Gastroesophageal sphincter (tissue), 3 donors: Measurements from ENCODE around the gene KCNC3.

Source experiments
- POLR2A ChIP-seq, 2 donors: fragments of 450-650 bp; IDR thresholded peaks; one replicate each; pipeline ENCODE4 v1.6.1; 2017; ENCODE audit warnings: antibody characterized with exemption in 2 of 2, mild to moderate bottlenecking in 2 of 2, moderate library complexity in 1 of 2
- TF ChIP-seq, protein P1 (sequence below), 4 experiments: fragments of 200-600 bp in 2 of 4; fragments of 450-650 bp in 2 of 4; sonication (generic) in 1 of 4; IDR thresholded peaks; one replicate each; pipeline ENCODE4 v1.5.1; 2017 to 2019; ENCODE audit warnings: antibody characterized with exemption in 4 of 4, mild to moderate bottlenecking in 2 of 4, moderate library complexity in 2 of 4

DNA sequence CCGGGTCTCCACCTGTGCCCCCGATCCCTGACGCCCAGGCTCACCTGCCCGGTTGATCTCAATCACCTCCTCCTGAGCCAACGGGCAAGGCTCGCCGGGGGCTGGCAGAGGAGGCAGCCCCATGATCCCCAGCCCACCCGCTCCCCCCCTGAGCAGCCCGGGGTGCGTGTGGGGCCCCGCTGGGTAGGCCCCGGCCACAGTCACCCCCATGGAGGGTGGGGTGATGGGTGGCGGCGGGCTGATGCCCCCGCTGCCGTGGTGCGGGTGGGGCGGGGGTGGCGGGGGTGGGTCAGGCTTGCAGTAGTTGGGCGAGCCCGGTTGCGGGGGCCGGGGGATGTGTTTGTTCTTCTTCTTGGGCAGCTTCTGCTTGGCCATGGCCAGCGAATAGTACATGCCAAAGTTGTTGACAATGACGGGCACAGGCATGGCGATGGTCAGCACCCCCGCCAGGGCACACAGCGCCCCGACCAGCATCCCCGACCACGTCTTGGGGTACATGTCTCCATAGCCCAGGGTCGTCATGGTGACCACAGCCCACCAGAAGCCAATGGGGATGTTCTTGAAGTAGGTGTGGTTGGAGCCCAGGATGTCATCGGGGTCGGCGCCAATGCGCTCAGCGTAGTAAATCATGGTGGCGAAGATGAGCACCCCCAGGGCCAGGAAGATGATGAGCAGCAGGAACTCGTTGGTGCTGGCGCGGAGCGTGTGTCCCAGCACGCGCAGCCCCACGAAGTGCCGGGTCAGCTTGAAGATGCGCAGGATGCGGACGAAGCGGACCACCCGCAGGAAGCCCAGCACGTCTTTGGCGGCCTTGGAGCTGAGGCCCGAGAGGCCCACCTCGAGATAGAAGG, 6.0 kb downstream of the KCNC3 start:
- TF ChIP-seq, protein P1, sequence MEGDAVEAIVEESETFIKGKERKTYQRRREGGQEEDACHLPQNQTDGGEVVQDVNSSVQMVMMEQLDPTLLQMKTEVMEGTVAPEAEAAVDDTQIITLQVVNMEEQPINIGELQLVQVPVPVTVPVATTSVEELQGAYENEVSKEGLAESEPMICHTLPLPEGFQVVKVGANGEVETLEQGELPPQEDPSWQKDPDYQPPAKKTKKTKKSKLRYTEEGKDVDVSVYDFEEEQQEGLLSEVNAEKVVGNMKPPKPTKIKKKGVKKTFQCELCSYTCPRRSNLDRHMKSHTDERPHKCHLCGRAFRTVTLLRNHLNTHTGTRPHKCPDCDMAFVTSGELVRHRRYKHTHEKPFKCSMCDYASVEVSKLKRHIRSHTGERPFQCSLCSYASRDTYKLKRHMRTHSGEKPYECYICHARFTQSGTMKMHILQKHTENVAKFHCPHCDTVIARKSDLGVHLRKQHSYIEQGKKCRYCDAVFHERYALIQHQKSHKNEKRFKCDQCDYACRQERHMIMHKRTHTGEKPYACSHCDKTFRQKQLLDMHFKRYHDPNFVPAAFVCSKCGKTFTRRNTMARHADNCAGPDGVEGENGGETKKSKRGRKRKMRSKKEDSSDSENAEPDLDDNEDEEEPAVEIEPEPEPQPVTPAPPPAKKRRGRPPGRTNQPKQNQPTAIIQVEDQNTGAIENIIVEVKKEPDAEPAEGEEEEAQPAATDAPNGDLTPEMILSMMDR (IDR thresholded peaks at IDR 0.05), result no peak
- TF ChIP-seq POLR2A (IDR thresholded peaks at IDR 0.05), result no peak
